HG02885 (cell line): ENCODE measurements around the gene RGS9.
"Not testable (repeated sequence)": the region's sequence is repeated elsewhere in the genome, so short reads cannot be mapped to it uniquely, and the experiment has no call there.

Source experiments
- ATAC-seq: cut with Tn5 transposase; IDR thresholded peaks from one replicate; pipeline ENCODE4 v1.9.1; 2021; ENCODE audit warnings: mild to moderate bottlenecking; ENCODE audit not compliant: unreplicated experiment, poor library complexity

RGS9 gene

GRCh38 chr17:65177901-65178300 lies 40.7 kb downstream of the RGS9 start:
- no peak for ATAC-seq

GRCh38 chr17:65180276-65180675 lies 43.1 kb downstream of the RGS9 start:
- ATAC-seq = not testable (repeated sequence)

GRCh38 chr17:65180752-65181236 lies 43.6 kb downstream of the RGS9 start:
- ATAC-seq = not testable (repeated sequence)

GRCh38 chr17:65181237-65182061 lies 44.3 kb downstream of the RGS9 start:
- ATAC-seq = peak; percentile 73

- ATAC-seq = peak; percentile 30
These were observed 45.1 kb downstream of the RGS9 start for GRCh38 chr17:65182233-65182632.

- no peak for ATAC-seq
These were observed 46.6 kb downstream of the RGS9 start for GRCh38 chr17:65183736-65184135.

GRCh38 chr17:65184235-65184959 lies 47.2 kb downstream of the RGS9 start:
- ATAC-seq = no peak

- ATAC-seq = no peak
These were observed 47.9 kb downstream of the RGS9 start for GRCh38 chr17:65185062-65185461.

- ATAC-seq = no peak
These were observed 48.7 kb downstream of the RGS9 start for GRCh38 chr17:65185668-65186382.

GRCh38 chr17:65190467-65191097 lies 53.4 kb downstream of the RGS9 start:
- ATAC-seq = no peak

- no peak for ATAC-seq
These were observed 54.9 kb downstream of the RGS9 start for GRCh38 chr17:65191811-65192740.

GRCh38 chr17:65193305-65193704 lies 56.1 kb downstream of the RGS9 start:
- no peak for ATAC-seq

- ATAC-seq = no peak
These were observed 56.6 kb downstream of the RGS9 start for GRCh38 chr17:65193716-65194293.

- ATAC-seq = no peak
These were observed 57.6 kb downstream of the RGS9 start for GRCh38 chr17:65194670-65195334.

GRCh38 chr17:65195716-65196115 lies 58.5 kb downstream of the RGS9 start:
- ATAC-seq = no peak

- no peak for ATAC-seq
These were observed 59.4 kb downstream of the RGS9 start for GRCh38 chr17:65196617-65197016.

- no peak for ATAC-seq
These were observed 60.0 kb downstream of the RGS9 start for GRCh38 chr17:65197201-65197600.

- ATAC-seq = no peak
These were observed 61.6 kb downstream of the RGS9 start for GRCh38 chr17:65198653-65199382.
